ENCODE results near the gene LYPD6. TPM values are rescaled to one million over a fixed set of nuclear protein-coding genes. Genes with fewer than 3 reads are reported as not detected.

The LYPD6 gene
- polyA plus RNA-seq, 1 of the 3 experiments (the other 2 are of a cell fraction): 8.1 TPM

DNA sequence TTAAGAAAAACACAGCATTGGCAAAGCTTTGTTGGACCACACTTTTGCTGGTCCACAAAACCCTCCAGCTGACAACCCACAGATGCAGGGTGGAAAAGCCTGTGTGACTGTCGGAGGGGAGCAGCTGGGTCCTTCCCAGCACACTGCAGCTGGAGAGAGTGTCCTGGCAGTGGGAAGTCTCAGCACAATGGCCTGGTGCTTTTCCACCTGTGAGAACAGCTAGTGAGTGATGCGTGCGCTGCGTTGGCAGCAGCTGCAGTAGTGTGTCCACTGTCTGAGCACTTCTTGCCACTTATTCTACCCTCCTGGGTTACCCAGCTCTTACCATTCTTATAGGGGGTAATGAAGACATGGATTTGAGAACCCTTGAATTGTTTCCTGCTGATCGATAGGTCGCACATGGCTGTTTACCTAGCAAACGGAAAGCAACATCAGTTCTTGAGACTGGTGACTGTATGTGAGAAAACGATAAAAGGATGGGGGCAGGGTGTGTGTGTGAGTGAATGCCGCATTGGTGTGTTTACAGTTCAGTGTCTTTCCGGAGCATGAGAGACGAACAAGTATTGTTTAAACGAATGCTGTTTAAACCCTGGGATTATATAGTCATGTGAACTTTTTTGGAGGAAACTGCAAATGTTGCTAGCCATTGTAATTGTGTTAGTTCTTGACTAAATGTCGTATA, 69.7 kb downstream of the LYPD6 start:
- H3K4me2 ChIP-seq: no peak overlapping the region

More for the DNA sequence above, 69.7 kb downstream of the LYPD6 start:
- no peak overlapping the region for H2AFZ ChIP-seq (ENCODE audit: low read depth)
- no peaks in the 10 kb centered on the region for H3K36me3 ChIP-seq (replicated peaks in 1 of 2; ENCODE audit: control insufficient read depth in 1 of 2, insufficient read depth in 2 of 2, low read length in 1 of 2)
- no peak overlapping the region for H3K9ac ChIP-seq
- DNase-seq: no peak
- no peaks in the 10 kb centered on the region for H3K9me2 ChIP-seq
- H3K4me1 ChIP-seq (ENCODE audit: control insufficient read depth in 1 of 2, insufficient read depth in 2 of 2, low read depth in 1 of 2, low read length in 1 of 2): no peaks in the 10 kb centered on the region
- H3F3A ChIP-seq (replicated peaks; ENCODE audit: insufficient read depth): peaks cover 3% of the 10 kb centered on the region
- ChIA-PET CTCF (no interaction called here), POLR2A (no interaction called here)
- no peaks in the 10 kb centered on the region for H3K79me2 ChIP-seq (ENCODE audit: insufficient read depth)
- no peak overlapping the region for H3K4me3 ChIP-seq (ENCODE audit: low read depth in 2 of 2, low read length in 1 of 2)
- 87% methylated on average over 13 of the region's 13 CpGs for WGBS (ENCODE audit: low lambda C conversion rate)
- H4K20me1 ChIP-seq (ENCODE audit: insufficient read depth): no peaks in the 10 kb centered on the region
- H3K27me3 ChIP-seq (ENCODE audit: insufficient read depth): no peaks in the 10 kb centered on the region
- H3K9me3 ChIP-seq: no peaks in the 10 kb centered on the region
- no peak overlapping the region for H3K27ac ChIP-seq (ENCODE audit: low read depth in 2 of 2, low read length in 1 of 2)
- TF ChIP-seq FOXJ3 (CRISPR knock-in tag; IDR thresholded peaks at IDR 0.05) (no peak), TEAD4 (IDR thresholded peaks at IDR 0.05; ENCODE audit: borderline replicate concordance, insufficient read depth) (no peak), NRF1 (IDR thresholded peaks at IDR 0.05; ENCODE audit: low read depth, low read length) (no peak), USF2 (IDR thresholded peaks at IDR 0.05; ENCODE audit: borderline replicate concordance, low read depth, low read length) (no peak), GABPA (IDR thresholded peaks at IDR 0.05; ENCODE audit: low read depth) (no peak), REST (IDR thresholded peaks at IDR 0.05; ENCODE audit: low read depth, low read length) (no peak), MEF2A (IDR thresholded peaks at IDR 0.05; ENCODE audit: borderline replicate concordance, low read depth) (no peak), EZH2phosphoT487 (IDR thresholded peaks at IDR 0.05; ENCODE audit: borderline replicate concordance, low read depth) (no peak), RXRA (IDR thresholded peaks at IDR 0.05; ENCODE audit: borderline replicate concordance, low read depth) (no peak), GATA2 (CRISPR knock-in tag; IDR thresholded peaks at IDR 0.05) (no peak)
- TF ChIP-seq, protein P1, sequence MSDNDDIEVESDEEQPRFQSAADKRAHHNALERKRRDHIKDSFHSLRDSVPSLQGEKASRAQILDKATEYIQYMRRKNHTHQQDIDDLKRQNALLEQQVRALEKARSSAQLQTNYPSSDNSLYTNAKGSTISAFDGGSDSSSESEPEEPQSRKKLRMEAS (IDR thresholded peaks at IDR 0.05; ENCODE audit: low read depth): no peak
- TF ChIP-seq, protein P2, sequence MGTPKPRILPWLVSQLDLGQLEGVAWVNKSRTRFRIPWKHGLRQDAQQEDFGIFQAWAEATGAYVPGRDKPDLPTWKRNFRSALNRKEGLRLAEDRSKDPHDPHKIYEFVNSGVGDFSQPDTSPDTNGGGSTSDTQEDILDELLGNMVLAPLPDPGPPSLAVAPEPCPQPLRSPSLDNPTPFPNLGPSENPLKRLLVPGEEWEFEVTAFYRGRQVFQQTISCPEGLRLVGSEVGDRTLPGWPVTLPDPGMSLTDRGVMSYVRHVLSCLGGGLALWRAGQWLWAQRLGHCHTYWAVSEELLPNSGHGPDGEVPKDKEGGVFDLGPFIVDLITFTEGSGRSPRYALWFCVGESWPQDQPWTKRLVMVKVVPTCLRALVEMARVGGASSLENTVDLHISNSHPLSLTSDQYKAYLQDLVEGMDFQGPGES (IDR thresholded peaks at IDR 0.05; ENCODE audit: low read depth, low read length): no peak
